HG03025 (cell line): ENCODE results near the gene SELENON.
A peak's percentile ranks its signal among the peaks of the same experiment; 100 is the strongest.

Source experiments
- ATAC-seq: cut with Tn5 transposase; IDR thresholded peaks from one replicate; pipeline ENCODE4 v1.9.1; 2021; ENCODE audit warnings: mild to moderate bottlenecking, moderate library complexity; ENCODE audit not compliant: unreplicated experiment, low FRiP score

Gene SELENON

DNA sequence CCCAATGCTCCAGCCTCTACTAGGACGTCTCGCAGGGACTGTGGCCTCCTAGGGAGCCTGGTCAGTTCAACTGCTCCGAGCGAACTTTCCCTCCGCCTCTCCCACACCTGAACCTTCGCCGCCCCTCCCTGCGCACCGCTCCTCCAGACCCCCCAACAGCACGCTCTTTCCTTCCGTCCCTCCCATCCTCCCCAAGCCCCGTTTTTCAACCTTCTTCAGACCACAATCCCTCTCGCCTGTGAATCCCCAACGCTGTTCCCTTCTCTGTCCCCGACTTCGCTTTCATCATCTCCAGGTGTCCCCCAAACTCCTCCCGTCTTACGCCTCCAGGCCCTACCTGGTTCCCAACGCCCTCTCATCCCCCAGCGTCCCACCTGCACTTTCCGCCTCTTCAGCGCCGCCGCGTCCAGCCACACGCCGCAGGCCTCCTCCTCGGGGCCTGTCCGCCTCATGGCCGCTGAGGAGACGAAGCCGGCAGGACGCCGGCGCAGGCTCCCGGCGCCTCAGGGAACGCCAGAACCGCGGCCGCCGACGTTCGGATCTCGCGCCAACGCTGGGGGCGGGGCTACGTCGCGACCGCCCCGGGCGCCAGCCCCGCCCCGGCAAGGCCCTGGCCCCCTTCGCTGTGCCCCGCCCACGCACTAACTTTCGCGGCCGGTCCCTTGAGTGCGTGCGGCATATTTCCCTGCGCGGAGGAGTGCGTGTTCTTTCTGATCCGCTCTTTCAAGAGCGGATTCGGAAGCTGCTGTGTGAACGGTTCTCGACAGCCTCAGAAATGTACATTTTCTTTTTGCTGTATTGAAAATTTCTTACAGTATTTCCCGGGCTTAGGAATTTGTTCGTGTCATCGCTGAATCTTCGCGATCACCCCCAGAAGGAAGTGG, 59.2 kb downstream of the SELENON start, which contains the start of gene AUNIP:
Gene AUNIP (minus strand): TSS at position 552 of the 884 bp plus-strand sequence. CDS start 100 bp downstream, at position 452.
- peak; percentile 73 for ATAC-seq

DNA sequence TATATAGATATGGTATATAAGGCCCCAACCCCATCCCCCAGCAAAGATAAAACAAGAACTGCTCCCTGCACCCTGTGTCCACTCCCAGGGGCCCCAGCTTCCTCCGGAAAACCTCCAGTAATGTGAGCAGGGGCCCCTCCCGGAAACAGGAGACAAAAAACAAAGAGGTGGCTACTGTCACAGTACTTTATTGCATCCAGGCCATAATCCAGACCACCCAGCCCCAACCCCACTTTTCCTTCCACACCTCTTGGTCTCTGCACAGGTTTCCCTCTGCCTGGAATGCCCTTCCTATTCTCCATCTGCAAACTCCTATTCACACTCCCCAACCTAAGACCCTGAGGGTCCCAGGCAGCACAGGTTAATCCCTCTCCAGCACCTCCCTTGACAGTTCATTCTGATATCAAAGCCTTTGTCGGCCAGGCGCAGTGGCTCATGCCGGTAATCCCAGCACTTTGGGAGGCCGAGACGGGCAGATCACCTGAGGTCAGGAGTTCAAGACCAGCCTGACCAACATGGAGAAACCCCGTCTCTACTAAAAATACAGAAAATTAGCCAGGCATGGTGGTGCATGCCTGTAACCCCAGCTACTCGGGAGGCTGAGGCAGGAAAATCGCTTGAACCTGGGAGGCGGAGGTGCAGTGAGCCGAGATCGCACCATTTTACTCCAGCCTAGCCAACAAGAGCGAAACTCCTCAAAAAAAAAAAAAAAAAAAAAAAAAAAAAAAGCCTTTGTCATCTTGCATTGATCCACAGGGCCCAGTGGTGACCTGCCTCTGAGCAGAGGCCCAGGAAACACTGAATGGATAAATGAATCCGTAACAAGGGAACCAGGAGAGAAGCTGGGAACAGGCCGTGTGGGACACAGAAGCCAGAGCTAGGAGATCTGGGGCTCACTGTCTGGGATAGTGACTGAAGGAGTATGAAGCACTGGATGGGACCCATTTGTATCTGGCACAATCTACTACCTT, 61.6 kb downstream of the SELENON start:
- no peak for ATAC-seq

DNA sequence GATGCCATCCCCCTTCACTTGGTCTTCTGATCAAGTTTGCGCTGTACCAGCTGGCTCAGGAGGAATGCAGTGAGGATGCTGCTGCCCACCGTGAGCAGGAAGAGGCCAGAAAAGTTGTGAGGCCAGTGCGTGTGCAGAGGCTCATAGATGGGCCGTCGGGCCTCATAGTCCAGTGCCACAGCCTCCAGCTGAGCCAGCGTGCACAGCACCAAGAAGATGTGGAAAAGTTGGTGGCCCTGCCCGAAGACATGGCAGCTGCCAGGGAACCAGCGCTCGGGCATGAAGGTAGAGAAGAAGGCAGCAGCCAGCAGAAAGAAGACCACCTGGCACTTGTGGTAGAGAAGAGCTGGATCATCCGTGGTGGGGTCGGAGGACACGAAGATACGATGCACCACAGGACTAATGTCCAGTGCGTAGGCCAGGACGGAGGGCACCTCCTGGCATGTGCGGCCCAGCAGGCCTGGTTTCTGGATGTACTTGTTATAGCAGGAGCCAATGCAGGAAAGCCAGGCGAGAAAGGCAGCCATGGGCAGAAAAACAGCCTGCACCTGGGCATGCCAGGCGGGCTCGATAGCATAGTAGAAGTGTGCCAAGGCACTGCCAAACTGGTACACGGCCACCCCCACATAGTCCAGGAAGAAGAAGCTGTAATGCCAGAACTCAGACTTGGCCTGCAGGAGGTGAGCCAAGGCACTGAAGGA, 62.9 kb downstream of the SELENON start:
- no peak for ATAC-seq

DNA sequence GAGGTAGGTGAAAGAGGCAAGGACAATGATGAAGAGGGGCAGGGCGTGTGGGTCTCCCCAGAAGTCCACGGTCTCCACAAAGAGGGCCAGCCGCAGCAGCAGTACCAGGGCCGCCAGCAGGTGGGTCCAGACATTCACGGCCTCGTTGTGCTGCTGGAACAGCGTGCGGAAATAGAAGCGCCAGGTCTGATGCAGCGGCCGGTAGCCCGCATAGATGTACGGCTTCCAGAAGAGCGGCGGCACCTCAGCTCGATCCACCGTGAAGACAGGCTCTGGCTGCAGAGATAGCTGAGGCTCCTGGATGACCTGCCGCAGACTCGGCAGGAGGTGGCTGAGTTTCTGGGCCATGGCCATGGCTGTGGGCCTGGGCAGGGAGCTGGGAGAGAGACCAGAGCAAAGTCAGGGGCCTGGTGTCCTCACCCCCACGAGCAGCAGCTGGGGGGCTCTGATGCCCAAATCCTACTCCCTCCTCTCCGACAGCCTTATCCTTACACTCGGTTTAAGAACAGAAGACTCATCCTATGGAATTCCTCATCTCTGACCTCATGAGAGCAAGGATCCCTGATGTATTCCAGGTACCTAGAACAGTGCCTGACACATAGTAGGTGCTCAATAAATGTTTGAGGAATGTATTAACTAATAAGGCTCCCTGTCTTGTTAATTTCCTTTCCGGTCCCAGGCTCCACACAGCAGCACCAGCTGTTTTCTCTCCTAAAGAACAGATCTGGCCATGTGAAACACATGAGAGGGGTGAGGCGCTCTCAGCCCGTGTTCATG, 63.7 kb downstream of the SELENON start:
- ATAC-seq: no peak

DNA sequence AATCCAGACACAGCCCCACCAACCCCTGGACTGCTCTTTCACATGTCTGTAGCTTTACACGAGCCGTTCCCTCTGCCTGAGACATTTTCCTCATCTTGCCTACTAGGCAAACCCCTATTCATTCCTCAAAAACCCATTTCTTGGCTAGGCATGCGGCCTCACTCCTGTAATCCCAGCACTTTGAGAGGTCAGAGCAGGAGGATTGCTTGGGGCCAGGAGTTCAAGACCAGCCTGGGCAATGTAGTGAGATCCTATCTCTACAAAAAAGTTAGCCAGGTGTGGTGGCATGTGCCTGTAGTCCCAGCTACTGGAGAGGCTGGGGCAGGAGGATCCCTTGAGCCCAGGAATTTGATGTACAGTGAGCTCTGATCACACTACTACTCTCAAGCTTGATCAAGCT, 64.4 kb downstream of the SELENON start:
- ATAC-seq: no peak

DNA sequence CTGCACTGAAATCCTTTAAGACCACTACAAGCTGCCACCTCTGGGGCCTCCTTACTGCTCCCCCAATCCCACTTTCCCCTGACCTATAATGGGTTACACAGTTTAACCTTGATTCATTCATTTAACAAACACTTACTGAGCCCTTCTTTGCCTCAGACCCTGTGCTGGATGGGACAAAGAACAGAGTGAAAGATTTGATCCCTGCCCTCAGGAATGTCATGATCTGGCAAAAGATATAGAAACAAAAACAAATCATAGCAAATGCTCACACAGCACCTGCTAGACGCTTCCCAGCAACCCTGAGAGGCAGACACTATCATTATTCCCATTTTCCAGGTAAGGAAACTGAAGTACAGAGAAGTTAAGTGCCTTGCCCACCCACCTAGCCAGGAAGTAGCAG, 66.3 kb downstream of the SELENON start:
- ATAC-seq: no peak

DNA sequence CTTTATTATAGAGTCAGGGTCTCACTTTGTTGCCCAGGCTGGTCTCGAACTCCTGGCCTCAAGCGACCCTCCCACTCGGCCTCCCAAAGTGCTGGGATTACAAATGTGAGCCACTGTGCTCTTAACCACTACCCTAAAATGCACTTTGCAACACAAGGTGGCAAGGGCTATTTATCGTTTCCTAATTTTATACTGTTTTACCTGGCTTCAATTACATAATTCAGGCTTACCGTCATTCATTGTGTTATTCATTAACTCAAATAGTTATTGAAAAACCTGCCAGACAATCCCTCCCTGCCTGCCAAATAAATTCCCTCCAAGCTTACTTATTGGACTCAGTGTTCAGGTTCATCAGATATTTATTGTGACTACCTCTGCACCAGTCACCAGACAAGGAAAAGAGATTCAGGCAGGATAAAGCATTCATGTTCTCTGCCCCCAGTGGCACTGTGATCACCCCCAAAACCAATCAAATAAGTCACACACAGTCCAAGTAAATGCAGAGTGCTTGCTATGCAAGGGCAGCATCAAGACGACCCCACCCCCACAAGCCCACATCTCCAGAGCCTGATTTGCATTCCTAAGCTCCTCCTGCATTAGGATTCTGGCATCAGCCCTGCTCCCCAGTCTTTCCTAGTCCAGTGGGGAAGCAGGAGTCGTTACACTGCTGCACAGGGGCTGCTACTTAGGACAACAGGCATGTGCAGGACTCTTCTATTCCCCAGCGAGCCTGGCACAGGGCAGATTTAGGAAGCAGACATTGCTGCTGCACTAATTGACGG, 67.4 kb downstream of the SELENON start:
- no peak for ATAC-seq
